ENCODE measurements around the gene CCDC32.

Gene CCDC32

GRCh38 chr15:40550341-40551037, 14.4 kb downstream of the CCDC32 start:
- Histone ChIP-seq H2BK120ac (ENCODE audit: insufficient read depth, low read length, poor library complexity) (no peak overlapping the region), H3K23ac (ENCODE audit: low read length) (no peak overlapping the region), H4K12ac (ENCODE audit: low read depth, low read length) (no peak overlapping the region), H2AFZ (ENCODE audit: insufficient read depth, low read length, poor library complexity) (no peak overlapping the region), H3K4ac (ENCODE audit: low read depth, low read length) (no peak overlapping the region), H3K27ac (ENCODE audit: low read depth, low read length) (no peak overlapping the region), H2BK12ac (ENCODE audit: low read length) (no peak overlapping the region), H3K36me3 (ENCODE audit: control insufficient read depth in 1 of 2, insufficient read depth in 2 of 2, low read length in 2 of 2) (peaks cover 17 to 31% of the 10 kb centered on the region in 2 experiments), H3K27me3 (ENCODE audit: insufficient read depth, low read length) (no peaks in the 10 kb centered on the region), H3K4me1 (ENCODE audit: control insufficient read depth in 1 of 2, insufficient read depth in 2 of 2, low read length in 2 of 2) (no peaks in the 10 kb centered on the region), H4K91ac (ENCODE audit: low read depth, low read length) (no peak overlapping the region), H3K4me3 (ENCODE audit: low read depth, low read length) (no peak overlapping the region), H3K79me1 (ENCODE audit: low read length) (no peaks in the 10 kb centered on the region), H3K9me3 (ENCODE audit: insufficient read depth, low read depth, low read length) (peaks cover 3% of the 10 kb centered on the region), H3K14ac (ENCODE audit: low read length) (no peak overlapping the region), H2BK5ac (ENCODE audit: low read depth, low read length, poor library complexity) (no peak overlapping the region), H3K4me2 (ENCODE audit: low read length) (no peak overlapping the region), H3K79me2 (ENCODE audit: control insufficient read depth, insufficient read depth, low read length, poor library complexity) (no peaks in the 10 kb centered on the region), H4K8ac (ENCODE audit: low read depth, low read length) (no peak overlapping the region), H3K18ac (ENCODE audit: low read length) (no peak overlapping the region), H3K9ac (ENCODE audit: low read length) (no peak overlapping the region), H2AK5ac (ENCODE audit: low read length) (no peak overlapping the region)
- no peak for DNase-seq
- WGBS (ENCODE audit: extremely low coverage, insufficient coverage, insufficient read length): no CpG with 5 or more reads among the region's 6 CpGs

- Histone ChIP-seq H3K9me3 (ENCODE audit: insufficient read depth, low read depth, low read length) (peaks cover 3% of the 10 kb centered on the region), H3K9ac (ENCODE audit: low read length) (no peak overlapping the region), H4K12ac (ENCODE audit: low read depth, low read length) (no peak overlapping the region), H2BK5ac (ENCODE audit: low read depth, low read length, poor library complexity) (no peak overlapping the region), H3K27ac (ENCODE audit: low read depth, low read length) (no peak overlapping the region), H3K27me3 (ENCODE audit: insufficient read depth, low read length) (no peaks in the 10 kb centered on the region), H3K14ac (ENCODE audit: low read length) (no peak overlapping the region), H3K4ac (ENCODE audit: low read depth, low read length) (no peak overlapping the region), H2AFZ (ENCODE audit: insufficient read depth, low read length, poor library complexity) (no peak overlapping the region), H3K36me3 (ENCODE audit: control insufficient read depth in 1 of 2, insufficient read depth in 2 of 2, low read length in 2 of 2) (peaks cover 17 to 31% of the 10 kb centered on the region in 2 experiments), H2AK5ac (ENCODE audit: low read length) (no peak overlapping the region), H3K4me1 (ENCODE audit: control insufficient read depth in 1 of 2, insufficient read depth in 2 of 2, low read length in 2 of 2) (no peaks in the 10 kb centered on the region), H2BK120ac (ENCODE audit: insufficient read depth, low read length, poor library complexity) (no peak overlapping the region), H4K8ac (ENCODE audit: low read depth, low read length) (no peak overlapping the region), H4K91ac (ENCODE audit: low read depth, low read length) (no peak overlapping the region), H3K79me2 (ENCODE audit: control insufficient read depth, insufficient read depth, low read length, poor library complexity) (no peaks in the 10 kb centered on the region), H3K18ac (ENCODE audit: low read length) (no peak overlapping the region), H2BK12ac (ENCODE audit: low read length) (no peak overlapping the region), H3K79me1 (ENCODE audit: low read length) (no peaks in the 10 kb centered on the region), H3K23ac (ENCODE audit: low read length) (no peak overlapping the region), H3K4me2 (ENCODE audit: low read length) (no peak overlapping the region), H3K4me3 (ENCODE audit: low read depth, low read length) (no peak overlapping the region)
- no CpG with 5 or more reads among the region's 9 CpGs for WGBS (ENCODE audit: extremely low coverage, insufficient coverage, insufficient read length)
- DNase-seq: no peak
Measured at GRCh38 chr15:40549894-40550293, 14.9 kb downstream of the CCDC32 start.

GRCh38 chr15:40548610-40549009, 16.2 kb downstream of the CCDC32 start:
- no peak overlapping the region for H2BK5ac ChIP-seq (ENCODE audit: low read depth, low read length, poor library complexity)
- no peak overlapping the region for H4K12ac ChIP-seq (ENCODE audit: low read depth, low read length)
- H3K23ac ChIP-seq (ENCODE audit: low read length): no peak overlapping the region
- no peak overlapping the region for H2AFZ ChIP-seq (ENCODE audit: insufficient read depth, low read length, poor library complexity)
- no peak overlapping the region for H3K27ac ChIP-seq (ENCODE audit: low read depth, low read length)
- peaks cover 3% of the 10 kb centered on the region for H3K9me3 ChIP-seq (ENCODE audit: insufficient read depth, low read depth, low read length)
- DNase-seq: no peak
- no peak overlapping the region for H3K14ac ChIP-seq (ENCODE audit: low read length)
- H3K79me2 ChIP-seq (ENCODE audit: control insufficient read depth, insufficient read depth, low read length, poor library complexity): no peaks in the 10 kb centered on the region
- no peak overlapping the region for H3K4me2 ChIP-seq (ENCODE audit: low read length)
- no peak overlapping the region for H3K4ac ChIP-seq (ENCODE audit: low read depth, low read length)
- no peak overlapping the region for H3K4me3 ChIP-seq (ENCODE audit: low read depth, low read length)
- no peak overlapping the region for H2BK12ac ChIP-seq (ENCODE audit: low read length)
- no peak overlapping the region for H3K9ac ChIP-seq (ENCODE audit: low read length)
- no peak overlapping the region for H4K91ac ChIP-seq (ENCODE audit: low read depth, low read length)
- H3K4me1 ChIP-seq (ENCODE audit: control insufficient read depth in 1 of 2, insufficient read depth in 2 of 2, low read length in 2 of 2): no peaks in the 10 kb centered on the region
- no peak overlapping the region for H4K8ac ChIP-seq (ENCODE audit: low read depth, low read length)
- no peak overlapping the region for H3K18ac ChIP-seq (ENCODE audit: low read length)
- H3K79me1 ChIP-seq (ENCODE audit: low read length): no peaks in the 10 kb centered on the region
- peaks cover 13 to 26% of the 10 kb centered on the region in 2 experiments for H3K36me3 ChIP-seq (ENCODE audit: control insufficient read depth in 1 of 2, insufficient read depth in 2 of 2, low read length in 2 of 2)
- no peaks in the 10 kb centered on the region for H3K27me3 ChIP-seq (ENCODE audit: insufficient read depth, low read length)
- H2BK120ac ChIP-seq (ENCODE audit: insufficient read depth, low read length, poor library complexity): no peak overlapping the region
- no peak overlapping the region for H2AK5ac ChIP-seq (ENCODE audit: low read length)
- whole genome bisulfite sequencing (ENCODE audit: extremely low coverage, insufficient coverage, insufficient read length): no CpG with 5 or more reads among the region's 2 CpGs

GRCh38 chr15:40545457-40545856, 19.4 kb downstream of the CCDC32 start:
- no peaks in the 10 kb centered on the region for H3K4me1 ChIP-seq (ENCODE audit: control insufficient read depth in 1 of 2, insufficient read depth in 2 of 2, low read length in 2 of 2)
- no peak overlapping the region for H4K8ac ChIP-seq (ENCODE audit: low read depth, low read length)
- no peak overlapping the region for H3K4me2 ChIP-seq (ENCODE audit: low read length)
- H3K23ac ChIP-seq (ENCODE audit: low read length): no peak overlapping the region
- H2BK5ac ChIP-seq (ENCODE audit: low read depth, low read length, poor library complexity): no peak overlapping the region
- no peak overlapping the region for H2BK12ac ChIP-seq (ENCODE audit: low read length)
- no peak overlapping the region for H4K12ac ChIP-seq (ENCODE audit: low read depth, low read length)
- no peak overlapping the region for H3K27ac ChIP-seq (ENCODE audit: low read depth, low read length)
- H3K14ac ChIP-seq (ENCODE audit: low read length): no peak overlapping the region
- H3K79me1 ChIP-seq (ENCODE audit: low read length): no peaks in the 10 kb centered on the region
- H2BK120ac ChIP-seq (ENCODE audit: insufficient read depth, low read length, poor library complexity): no peak overlapping the region
- no peak overlapping the region for H3K9ac ChIP-seq (ENCODE audit: low read length)
- H3K4me3 ChIP-seq (ENCODE audit: low read depth, low read length): peak overlapping the region; percentile 8
- no peak overlapping the region for H2AK5ac ChIP-seq (ENCODE audit: low read length)
- peaks cover 6 to 16% of the 10 kb centered on the region in 2 experiments for H3K36me3 ChIP-seq (ENCODE audit: control insufficient read depth in 1 of 2, insufficient read depth in 2 of 2, low read length in 2 of 2)
- no peak overlapping the region for H3K4ac ChIP-seq (ENCODE audit: low read depth, low read length)
- no CpG with 5 or more reads among the region's 1 CpG for WGBS (ENCODE audit: extremely low coverage, insufficient coverage, insufficient read length)
- no peaks in the 10 kb centered on the region for H3K79me2 ChIP-seq (ENCODE audit: control insufficient read depth, insufficient read depth, low read length, poor library complexity)
- H3K9me3 ChIP-seq (ENCODE audit: insufficient read depth, low read depth, low read length): peaks cover 6% of the 10 kb centered on the region
- H2AFZ ChIP-seq (ENCODE audit: insufficient read depth, low read length, poor library complexity): no peak overlapping the region
- no peak overlapping the region for H3K18ac ChIP-seq (ENCODE audit: low read length)
- H4K91ac ChIP-seq (ENCODE audit: low read depth, low read length): no peak overlapping the region
- no peaks in the 10 kb centered on the region for H3K27me3 ChIP-seq (ENCODE audit: insufficient read depth, low read length)
- DNase-seq: no peak

All from trophoblast cell (in vitro differentiated cells and primary cell).